GM21786 (cell line): ENCODE results near the gene NUSAP1.
"Not testable (repeated sequence)": the region's sequence is repeated elsewhere in the genome, so short reads cannot be mapped to it uniquely, and the experiment has no call there.

Experiments
- ATAC-seq: cut with Tn5 transposase; IDR thresholded peaks from one replicate; pipeline ENCODE4 v1.9.1; 2021; ENCODE audit not compliant: unreplicated experiment

NUSAP1 gene

DNA sequence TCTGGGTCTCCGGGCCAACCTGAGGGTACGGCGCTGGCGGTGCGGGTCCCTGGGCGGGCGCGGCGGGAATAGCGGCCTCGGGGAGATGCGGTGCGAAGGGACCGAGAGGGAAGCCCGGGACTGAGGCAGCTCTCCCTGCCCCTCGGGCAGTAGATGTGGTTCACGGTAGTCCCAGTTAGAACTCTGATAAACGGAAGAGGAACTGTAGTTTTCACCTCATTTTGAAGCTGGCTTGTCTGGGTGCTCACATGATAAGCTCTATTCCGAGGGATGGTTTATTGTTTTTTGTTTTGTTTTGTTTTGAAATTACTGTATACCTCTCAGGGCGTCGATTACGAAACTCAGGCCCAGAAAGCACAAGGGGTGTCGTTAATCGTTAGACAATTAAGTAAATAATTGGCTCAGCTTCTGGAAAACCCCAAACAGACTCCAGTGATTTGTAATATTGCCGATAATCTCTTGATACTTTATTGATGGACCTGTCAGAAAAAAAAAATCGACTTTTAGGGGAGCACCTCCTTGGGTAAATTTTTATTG lies 413 bp downstream of the NUSAP1 start:
- ATAC-seq: peak; percentile 16

DNA sequence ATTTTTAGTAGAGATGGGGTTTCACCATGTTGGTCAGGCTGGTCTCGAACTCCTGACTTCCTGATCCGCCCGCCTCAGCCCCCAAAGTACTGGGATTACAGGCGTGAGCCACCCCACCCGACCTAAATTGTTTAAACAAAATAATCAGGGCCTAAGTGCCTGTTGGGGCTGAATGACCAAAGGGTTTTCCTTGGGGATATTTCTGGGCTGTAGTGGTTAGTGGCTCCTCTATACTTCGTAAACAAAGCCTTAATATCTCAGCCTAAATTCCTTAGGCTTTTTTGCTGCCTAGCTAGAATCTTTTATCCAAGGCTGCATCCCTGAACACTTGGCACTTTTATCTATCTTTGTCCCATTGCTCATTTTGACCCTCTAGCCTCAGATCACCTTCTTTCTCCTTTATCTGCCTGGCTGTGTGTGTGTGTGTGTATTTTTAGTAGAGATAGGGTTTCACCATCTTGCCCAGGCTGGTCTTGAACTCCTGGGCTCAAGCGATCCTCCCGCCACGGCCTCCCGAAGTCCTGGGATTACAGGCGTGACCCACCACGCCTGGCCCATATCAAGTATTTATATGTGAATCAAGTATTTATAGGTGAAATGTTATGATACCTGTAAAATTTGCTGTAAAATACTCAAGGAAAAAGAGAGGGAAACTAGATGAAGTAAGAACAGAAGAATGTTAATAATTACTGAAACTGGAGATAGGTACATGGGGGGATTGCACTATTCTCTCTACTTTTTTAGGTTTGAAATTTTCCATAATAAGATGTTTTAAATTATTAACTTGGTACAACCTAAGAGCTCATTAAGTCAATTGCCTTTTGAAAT lies 1.8 kb downstream of the NUSAP1 start:
- no peak for ATAC-seq

DNA sequence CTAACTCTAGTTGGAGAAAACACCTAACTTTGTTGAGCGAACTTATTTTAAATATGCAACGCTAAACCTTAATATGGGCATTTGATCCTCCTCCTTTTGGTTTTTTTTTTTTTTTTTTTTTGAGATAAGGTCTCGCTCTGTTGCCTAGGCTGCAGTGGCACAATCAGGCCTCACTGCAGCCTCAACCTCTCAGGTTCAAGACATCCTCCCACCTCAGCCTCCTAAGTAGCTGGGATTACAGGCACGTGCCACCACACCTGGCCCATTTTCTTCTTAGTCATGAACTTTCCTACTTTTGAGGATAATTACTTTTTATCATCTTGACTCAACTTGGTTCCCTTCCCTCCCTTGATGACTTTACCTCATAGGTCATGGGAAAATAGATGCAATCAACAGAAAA lies 3.9 kb downstream of the NUSAP1 start:
- no peak for ATAC-seq

DNA sequence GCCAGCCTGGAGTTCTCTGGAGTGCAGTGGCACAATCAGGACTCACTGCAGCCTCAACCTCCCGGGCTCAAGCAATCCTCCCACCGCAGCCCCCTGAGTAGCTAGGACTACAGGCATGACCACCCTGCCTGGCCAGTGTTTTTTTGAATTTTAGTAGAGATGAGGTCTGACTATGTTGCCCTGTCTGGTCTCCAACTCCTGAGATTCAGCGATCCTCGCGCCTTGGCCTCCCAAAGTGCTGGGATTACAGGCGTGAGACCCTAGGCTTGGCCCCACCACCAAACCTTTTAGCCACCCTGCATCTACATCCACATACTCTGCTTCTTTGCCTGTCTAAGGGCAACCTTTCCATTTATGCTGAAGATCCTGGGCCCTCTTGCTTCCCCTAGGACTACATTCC lies 4.4 kb downstream of the NUSAP1 start:
- ATAC-seq: no peak

DNA sequence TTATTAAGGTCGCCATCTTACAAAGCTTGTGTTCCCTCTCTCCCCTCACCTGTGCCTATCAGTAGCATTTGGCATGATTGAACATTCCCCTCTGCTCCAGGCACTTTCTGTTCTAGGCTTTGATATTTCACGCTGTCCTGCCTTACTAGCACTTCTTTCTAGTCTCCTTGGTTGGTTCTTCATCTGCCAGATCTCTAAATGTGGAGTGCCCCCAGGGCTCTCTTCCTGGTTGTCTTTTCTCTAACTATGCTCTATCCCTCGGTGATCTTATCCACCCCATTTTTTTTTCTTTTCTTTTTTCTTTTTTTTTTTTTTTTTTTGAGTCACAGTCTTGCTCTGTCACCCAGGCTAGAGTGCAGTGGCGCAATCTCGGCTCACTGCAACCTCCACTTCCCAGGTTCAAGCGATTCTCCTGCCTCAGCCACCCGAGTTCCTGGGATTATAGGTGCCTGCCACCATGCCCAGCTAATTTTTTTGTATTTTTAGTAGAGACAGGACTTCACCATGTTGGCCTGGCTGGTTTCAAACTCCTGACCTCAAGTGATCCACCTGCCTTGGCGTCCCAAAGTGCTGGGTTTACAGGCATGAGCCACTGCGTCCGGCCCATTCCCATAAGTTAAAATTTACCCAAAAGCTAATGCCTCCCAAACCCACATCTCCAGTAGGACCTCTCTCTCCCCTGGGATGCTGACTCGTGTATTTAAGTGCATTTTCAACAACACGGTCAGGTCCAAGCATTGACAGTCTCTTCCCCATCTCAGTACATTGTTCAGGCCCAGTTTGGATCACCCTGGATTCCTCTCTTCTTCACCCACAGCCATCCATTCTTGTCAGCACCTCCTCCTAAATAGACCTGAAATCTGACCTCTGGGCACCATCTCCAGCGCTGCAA lies 5.2 kb downstream of the NUSAP1 start:
- no peak for ATAC-seq

DNA sequence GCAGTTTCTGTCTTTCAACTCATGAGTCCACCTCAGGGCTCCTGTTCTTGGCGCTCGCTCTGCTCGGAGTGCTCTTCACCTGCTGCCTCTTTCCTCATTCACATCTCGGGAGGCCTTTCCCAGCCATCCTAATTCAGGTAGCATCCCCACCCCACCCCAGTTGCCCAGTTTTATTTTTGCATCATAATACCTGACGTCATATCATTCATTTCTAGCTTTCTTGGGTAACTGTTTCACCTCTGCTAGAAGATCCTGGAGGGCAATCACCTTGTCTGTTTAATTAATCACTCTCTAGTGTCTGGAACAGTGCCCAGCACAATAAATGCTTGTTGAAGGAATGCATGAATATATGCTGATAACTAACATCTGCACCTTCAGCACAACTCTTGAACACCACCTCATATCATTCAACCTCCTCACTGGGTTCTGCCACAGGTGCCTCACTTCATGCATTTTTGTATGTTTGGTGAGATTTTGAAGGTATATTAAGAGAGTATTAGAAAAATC lies 7.6 kb downstream of the NUSAP1 start:
- ATAC-seq: no peak

DNA sequence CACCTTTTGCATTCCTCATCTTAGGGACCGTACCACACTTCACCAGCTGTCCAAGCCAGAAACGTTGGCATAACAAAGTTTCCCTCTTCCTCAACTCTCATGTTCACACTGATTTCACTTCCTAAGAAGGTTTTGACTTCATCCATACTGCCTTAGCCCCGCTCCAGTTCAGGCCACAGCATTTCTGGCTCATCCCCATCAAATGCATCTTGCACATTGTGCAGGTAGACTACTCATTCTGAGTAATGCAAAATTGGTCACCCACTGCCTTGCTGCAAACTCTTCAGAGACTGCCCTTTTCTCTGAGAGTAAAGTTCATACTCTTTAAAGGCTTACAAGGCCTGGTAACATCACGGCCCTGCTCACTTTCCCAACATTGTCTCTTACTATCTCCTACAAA lies 8.8 kb downstream of the NUSAP1 start:
- ATAC-seq: no peak

DNA sequence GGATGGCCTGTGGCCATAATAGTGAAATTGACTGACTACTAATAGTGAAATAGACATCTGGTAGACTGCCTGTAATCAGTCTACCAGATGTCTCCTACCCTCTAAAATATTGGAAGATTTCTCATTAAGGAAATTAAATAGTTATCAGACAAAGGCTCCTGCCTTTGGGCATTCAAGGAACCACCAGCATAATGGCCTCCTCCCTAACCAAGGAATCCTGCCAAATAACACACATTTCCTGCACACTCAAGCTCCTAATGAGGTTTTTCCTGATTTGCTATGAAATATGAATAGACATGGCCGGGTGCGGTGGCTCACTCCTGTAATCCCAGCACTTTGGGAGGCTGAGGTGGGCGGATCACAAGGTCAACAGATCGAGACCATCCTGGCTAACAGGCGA lies 14.6 kb downstream of the NUSAP1 start:
- no peak for ATAC-seq

DNA sequence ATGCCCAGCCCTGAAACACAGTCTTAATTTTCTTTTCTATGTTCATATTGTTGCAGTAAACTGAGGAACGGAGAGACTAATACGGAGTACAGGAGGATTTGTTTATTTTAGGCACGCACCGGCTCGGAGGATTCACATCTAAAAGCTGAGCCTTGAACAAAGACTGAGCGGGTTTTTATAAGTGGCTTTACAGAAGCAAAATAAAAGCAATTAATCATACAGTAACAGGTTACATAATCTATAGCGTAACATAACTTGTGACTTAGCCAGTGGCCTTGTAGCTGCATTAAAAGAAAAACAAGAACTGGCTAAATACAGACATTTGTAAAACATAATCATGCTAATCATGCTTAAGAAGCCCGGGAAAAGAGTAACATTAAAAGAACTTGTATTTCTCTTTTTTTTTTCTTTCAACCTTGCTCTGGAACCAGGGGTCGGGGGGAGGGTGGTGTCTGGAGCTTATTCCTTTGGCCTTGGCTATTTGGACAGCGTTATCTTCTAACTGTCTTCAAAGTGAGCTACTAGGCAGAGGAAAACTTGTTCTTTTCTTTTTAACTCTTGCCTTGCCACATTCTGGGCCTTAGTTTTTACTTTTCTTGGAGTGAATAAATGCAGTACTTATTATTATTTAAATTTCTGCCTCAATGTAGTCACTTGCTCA lies 17.5 kb downstream of the NUSAP1 start:
- ATAC-seq: no peak

DNA sequence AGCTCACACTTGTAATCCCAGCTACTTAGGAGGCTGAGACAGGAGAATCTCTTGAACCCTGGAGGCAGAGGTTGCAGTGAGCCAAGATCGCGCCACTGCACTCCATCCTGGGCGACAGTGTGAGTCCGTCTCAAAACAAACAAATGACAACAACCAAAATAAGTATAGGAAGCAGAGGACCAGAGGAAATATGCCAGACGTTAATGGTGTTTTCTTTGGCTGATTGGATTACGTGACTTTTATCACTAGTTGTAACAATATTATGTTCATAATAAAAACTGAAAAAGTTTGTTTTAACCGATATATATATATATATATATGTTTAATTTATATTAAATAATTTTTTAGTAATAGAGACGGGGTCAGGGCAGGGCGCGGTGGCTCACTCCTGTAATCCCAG lies 21.7 kb downstream of the NUSAP1 start:
- no peak for ATAC-seq

DNA sequence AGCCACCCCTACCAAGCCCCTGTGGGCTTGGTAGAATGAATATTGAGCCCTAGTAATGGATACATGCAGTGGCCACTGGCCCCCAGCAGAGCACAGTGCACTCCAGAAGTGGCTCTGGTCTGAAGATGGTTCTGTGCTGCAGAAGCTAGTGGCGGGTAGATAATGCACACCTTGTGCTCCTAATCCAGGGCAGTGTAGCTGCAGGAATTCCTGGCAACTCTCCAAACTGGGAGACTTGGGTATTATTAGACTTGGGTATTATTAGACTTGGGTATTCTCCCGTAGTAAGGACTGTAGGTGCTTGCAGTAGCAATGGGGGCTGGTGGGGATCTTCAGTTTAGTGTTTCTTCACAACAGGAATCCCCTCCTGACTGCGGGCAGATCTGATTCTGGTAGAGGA lies 34.7 kb downstream of the NUSAP1 start:
- ATAC-seq: no peak

DNA sequence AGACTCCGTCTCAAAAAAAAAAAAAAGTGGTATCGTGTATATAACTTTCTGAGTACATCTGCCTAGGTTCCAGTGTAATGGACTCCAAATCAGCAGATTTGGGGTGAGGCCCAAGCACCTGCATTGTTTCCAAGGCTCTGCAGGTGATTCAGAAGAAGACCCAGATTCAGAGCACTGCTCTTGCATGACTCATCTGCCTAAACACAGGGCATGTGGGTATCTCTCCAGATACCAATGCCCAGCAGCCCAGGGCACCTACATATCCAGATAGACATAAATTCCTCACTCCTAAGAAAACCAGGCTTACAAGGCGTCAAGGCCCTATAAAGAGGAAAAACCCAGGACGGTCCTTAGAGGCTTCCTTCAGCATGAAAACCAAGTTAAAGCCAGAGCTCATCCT lies 45.3 kb downstream of the NUSAP1 start:
- ATAC-seq: no peak

DNA sequence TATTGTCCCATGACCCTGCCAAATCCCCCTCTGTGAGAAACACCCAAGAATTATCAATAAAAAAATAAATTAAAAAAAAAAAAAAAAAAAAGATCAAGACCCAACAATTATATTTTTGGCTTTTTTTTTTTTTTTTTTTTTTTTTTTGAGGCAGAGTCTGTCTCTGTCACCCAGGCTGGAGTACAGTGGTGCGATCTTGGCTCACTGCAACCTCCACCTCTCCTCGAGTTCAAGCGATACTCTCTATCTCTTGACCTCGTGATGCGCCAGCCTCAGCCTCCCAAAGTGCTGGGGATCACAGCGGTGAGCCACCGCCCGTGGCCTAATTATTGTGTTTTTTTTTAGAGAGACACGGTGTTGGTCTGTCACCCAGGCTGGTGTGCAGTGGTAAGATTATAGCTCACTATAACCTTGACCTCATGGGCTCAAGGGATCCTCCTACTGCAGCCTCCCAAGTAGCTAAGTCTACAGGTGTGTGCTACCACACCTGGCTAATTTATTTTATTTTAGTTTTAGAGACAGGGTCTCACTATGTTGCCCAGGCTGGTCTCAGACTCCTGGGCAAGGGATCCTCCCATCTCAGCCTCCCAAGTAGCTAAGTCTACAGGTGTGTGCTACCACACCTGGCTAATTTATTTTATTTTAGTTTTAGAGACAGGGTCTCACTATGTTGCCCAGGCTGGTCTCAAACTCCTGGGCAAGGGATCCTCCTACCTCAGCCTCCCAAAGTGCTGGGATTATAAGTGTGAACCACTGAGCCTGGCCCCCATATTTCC lies 51.5 kb downstream of the NUSAP1 start:
- not testable (repeated sequence) for ATAC-seq

DNA sequence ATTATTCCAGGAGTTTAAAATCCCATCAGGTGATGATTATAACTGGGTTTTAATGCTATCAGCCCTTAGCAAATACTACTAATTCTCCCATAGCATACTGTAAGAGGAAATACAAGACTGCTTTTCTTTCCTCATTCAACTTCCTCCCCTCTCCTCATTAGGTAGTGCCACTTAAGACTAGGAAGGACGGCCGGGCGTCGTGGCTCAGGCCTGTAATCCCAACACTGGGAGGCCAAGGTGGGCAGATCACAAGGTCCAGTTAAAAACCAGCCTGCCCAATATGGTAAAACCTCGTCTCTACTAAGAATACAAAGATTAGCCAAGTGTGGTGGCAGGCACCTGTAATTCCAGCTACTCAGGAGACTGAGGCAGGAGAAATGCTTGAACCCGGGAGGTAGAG lies 55.0 kb downstream of the NUSAP1 start:
- ATAC-seq: no peak

DNA sequence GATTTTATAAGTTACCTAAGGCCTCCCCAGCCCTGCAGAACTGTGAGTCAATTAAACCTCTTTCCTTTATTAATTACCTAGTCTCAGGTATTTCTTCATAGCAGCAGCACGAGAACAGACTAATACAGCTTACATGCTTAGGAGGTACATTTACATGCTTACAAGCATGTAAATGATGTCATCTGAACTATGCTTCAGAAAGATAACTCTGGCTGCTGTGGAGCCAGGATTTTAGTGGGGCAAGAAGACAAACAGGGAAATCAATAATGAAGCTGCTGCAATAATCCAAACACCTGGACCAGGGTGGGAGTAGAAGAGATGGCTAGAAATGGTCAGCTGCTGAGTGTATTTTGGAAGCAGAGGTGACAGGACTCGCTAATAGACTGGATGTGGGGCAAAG lies 60.0 kb downstream of the NUSAP1 start:
- no peak for ATAC-seq

DNA sequence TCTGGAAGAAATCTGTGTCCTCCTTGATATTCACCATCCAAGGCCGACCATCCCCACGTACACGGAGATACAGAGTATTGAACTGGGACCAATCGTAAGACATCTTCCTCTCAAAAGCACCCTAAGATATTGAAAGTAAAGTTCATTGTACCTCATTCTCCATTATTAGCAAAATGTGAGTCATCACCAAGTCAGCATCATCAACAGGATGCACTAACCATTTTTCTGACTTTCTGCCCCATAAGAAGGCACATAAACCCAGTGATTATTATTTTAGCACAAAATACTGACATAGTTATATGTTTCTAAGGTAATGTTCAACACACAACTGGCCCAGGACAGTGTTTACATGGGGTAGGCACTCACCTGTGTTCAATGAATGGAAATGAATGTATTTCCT lies 62.2 kb downstream of the NUSAP1 start:
- ATAC-seq: no peak

DNA sequence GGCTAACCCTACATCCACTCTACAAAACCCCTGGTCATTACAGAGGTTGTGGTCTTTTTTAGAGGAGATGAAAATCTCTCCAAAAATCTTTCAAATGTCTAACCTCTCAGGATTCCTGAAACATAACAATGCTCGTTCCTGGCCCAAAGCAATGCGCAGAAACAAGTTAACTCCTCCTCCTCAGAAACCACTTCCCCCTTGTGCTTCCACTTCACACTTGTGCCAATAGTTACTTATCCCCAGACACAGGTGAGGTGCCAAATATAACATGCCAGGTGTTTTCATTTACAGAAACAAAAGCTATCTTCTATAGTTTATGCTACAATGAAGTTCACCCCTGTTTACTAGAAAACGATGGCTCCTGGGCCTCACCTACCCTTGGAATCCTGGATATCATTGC lies 63.4 kb downstream of the NUSAP1 start:
- ATAC-seq: no peak

DNA sequence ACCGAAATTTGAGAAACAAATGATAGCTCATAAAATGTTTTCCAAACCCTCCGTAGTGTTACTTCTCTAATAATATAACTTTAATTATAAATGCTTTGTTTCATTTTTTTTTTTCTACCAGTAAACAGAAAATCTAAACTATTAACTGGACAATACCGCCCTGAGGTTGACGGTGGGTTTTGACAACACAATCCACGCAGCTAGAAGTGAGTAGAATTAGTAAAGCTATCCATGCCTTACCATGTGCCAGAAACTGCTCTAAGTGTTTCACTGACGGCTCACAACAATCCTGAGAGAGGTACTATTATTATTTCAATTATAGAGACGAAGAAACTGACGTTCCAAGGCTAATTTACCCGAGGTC lies 69.2 kb downstream of the NUSAP1 start:
- ATAC-seq: peak; percentile 17

DNA sequence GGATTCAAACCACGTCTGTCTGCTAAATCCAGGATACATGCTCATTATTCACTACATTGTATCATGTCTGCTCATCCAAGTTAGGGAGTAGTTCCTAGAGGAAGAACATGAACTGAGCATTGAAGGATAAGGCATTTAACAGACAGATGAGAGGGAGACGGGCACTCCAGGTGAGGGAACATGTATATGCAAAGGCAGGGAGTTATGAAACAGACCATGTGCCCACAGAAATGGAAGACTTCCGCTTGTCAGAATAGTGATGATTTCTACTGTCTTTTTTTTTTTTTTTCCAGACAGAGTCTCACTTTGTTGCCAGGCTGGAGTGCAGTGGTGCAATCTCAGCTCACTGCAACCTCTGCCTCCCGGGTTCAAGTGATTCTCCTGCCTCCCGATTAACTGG lies 74.7 kb downstream of the NUSAP1 start:
- no peak for ATAC-seq

DNA sequence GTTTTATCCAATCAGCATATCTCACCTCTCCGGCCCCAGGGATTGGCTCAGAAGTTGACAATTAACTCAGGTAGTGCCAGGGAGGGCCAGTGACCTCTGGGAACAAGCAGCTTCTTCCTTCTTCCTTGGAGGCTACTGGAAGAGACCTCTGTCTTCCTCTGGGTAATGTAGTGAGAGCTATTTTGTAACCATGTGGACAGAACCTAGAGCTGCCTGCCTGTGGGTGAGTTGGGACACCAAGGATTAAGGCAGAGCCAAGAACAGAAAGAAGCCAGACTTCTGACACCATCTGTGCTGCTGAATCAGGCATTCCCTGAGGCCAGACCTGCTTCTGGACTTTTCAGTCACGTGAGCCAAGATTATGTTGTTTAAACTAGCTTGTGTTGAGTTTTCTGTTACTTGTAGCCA lies 75.6 kb downstream of the NUSAP1 start:
- no peak for ATAC-seq

DNA sequence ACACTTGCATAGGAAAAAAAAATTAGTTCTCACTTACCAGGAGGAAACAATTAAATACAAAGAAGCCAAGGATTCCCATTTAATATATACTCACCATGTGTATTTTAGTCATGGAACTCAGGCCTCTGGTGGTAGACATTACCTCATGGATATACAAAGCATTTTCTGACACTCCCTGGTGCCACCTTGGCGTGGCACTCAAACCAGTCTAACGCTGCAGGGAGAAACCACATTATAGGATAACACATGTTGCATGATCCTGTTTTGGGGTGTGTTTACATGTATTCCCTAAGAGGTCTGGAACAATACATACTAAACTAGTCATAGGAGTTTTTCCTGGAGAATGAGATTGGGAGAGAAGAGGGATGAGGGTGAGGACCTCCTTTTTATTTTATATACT lies 78.3 kb downstream of the NUSAP1 start:
- ATAC-seq: no peak
